ENCODE measurements around the gene CEP57L1. TPM values are rescaled to one million over a fixed set of nuclear protein-coding genes. Genes with fewer than 3 reads are reported as not detected.
"Not testable (repeated sequence)": the region's sequence is repeated elsewhere in the genome, so short reads cannot be mapped to it uniquely, and the experiment has no call there.

Gene CEP57L1
- polyA plus RNA-seq, 5 donors = 17.7 to 45.3 (median 35.7) TPM

GRCh38 chr6:109166673-109167072 is 71.4 kb downstream of the CEP57L1 start:
- no peak for DNase-seq

GRCh38 chr6:109167562-109167961 is 72.3 kb downstream of the CEP57L1 start:
- DNase-seq = no peak

GRCh38 chr6:109170333-109170732 is 75.0 kb downstream of the CEP57L1 start:
- DNase-seq = no peak

- DNase-seq = no peak
Observed at GRCh38 chr6:109172101-109172746, 76.9 kb downstream of the CEP57L1 start.

- DNase-seq = no peak
Observed at GRCh38 chr6:109174916-109175315, 79.6 kb downstream of the CEP57L1 start.

GRCh38 chr6:109178921-109179320 is 83.6 kb downstream of the CEP57L1 start:
- DNase-seq = no peak

- no peak for DNase-seq
Observed at GRCh38 chr6:109179507-109179906, 84.2 kb downstream of the CEP57L1 start.

GRCh38 chr6:109182578-109182977 is 87.3 kb downstream of the CEP57L1 start:
- no peak for DNase-seq

- DNase-seq = no peak
Observed at GRCh38 chr6:109183109-109183650, 87.9 kb downstream of the CEP57L1 start.

- no peak for DNase-seq
Observed at GRCh38 chr6:109184638-109185037, 89.3 kb downstream of the CEP57L1 start.

- DNase-seq = no peak
Observed at GRCh38 chr6:109186012-109186411, 90.7 kb downstream of the CEP57L1 start.

- peak in 1 of 2 donors; percentile 44 for DNase-seq
Observed at GRCh38 chr6:109187399-109188114, 92.2 kb downstream of the CEP57L1 start.

- no peak for DNase-seq
Observed at GRCh38 chr6:109188115-109188411, 92.8 kb downstream of the CEP57L1 start.

- DNase-seq = not testable (repeated sequence)
Observed at GRCh38 chr6:109191368-109191767, 96.1 kb downstream of the CEP57L1 start.

GRCh38 chr6:109192865-109193264 is 97.6 kb downstream of the CEP57L1 start:
- DNase-seq = no peak

GRCh38 chr6:109194880-109195279 is 99.6 kb downstream of the CEP57L1 start:
- no peak for DNase-seq

- no peak for DNase-seq
Observed at GRCh38 chr6:109197061-109197460, 101.8 kb downstream of the CEP57L1 start.

GRCh38 chr6:109202409-109203264 is 107.3 kb downstream of the CEP57L1 start:
- DNase-seq = no peak

- no peak for DNase-seq
Observed at GRCh38 chr6:109204511-109204910, 109.2 kb downstream of the CEP57L1 start.

- no peak for DNase-seq
Observed at GRCh38 chr6:109212683-109213082, 117.4 kb downstream of the CEP57L1 start.
